Inflammatory macrophage (primary cell): ENCODE data around the gene NPHP4.

Experiments used
- DNase-seq, 2 donors: peaks; one replicate each; pipeline ENCODE4 v3.0.0-alpha.2; 2020 to 2022
- total RNA-seq, 18 experiments: gene quantifications; one replicate each; lab custom pipeline; 2026; ENCODE audit warnings: mixed read lengths in 6 of 18, inconsistent platforms in 2 of 18; lab: John Stamatoyannopoulos, UW

NPHP4 gene
- total RNA-seq = 2.9 to 11.4 (median 6.4) reads per million in 18 experiments

DNA sequence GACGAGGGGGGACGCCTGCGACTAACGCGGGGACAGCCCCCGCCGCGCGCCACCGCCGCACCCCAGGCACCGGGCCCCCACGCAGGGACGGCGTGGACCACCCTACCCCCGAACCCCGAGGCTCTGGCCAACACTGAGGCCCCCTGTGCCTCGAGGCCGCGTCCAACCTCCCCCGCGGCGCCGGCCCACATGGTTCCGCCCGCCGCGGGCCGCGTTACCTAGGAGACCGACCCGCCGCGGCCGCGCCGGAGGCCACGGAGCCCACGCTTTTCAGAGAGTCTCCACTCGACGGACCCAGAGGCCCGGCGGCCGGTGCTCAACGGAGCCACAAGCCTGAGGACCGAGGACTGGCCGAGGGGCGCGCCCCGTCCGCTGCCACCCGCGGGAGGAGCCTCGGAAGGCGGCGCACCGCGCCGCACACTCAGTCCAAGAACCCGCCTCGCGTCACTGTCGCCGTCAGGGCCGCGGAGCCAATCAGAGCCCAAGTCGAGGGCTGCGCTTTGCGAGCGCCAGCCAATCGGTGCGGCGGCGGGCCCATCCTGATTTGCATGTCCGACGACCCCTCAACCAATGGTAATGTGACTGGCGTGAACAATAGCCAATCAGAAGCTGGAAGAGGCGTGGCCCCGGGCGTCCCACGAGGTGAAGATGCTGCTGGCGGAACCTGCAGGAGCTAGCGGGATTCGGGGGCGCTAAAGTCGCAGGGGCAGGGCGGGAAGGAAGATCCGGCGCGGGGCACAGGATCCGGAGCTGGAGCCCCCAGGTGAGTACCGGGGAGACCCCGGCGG is at the start of gene NPHP4:
TSS of gene NPHP4 (minus strand) at position 400 of the 788 bp plus-strand sequence. CDS start 6,136 bp downstream, outside the sequence.
- peak; percentile 100 for DNase-seq

DNA sequence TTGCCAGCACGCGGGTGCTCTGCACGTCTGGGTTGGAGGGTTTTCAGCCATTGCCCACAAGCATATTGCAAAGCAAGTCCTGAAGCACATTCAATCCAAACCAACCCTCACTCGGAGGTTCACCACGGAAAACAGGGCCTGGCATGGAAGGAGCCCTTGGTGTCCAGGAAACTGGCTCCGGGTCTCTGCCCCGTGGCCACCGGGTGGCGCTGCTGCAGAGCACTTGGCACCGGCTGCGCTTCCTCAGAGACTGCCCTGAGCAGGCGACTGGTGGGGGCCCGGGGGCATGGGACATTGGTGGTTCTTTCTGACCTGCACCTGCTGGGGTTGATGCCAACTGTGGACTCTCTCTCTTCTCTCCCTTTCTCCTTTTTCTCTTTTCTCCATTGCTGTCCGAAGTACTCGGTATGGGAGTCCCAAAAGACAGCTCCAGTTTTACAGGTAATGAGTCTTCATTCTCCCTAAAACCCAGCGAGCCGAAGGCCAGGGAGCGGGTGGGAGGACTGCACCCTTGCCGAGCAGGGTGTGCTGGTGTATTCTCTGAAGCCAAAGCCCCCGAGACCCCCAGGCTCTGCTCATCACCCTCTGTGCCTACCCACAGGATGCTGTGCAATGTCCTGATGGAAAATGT is 49.3 kb upstream of the NPHP4 start:
- DNase-seq = peak; percentile 18 to 29

DNA sequence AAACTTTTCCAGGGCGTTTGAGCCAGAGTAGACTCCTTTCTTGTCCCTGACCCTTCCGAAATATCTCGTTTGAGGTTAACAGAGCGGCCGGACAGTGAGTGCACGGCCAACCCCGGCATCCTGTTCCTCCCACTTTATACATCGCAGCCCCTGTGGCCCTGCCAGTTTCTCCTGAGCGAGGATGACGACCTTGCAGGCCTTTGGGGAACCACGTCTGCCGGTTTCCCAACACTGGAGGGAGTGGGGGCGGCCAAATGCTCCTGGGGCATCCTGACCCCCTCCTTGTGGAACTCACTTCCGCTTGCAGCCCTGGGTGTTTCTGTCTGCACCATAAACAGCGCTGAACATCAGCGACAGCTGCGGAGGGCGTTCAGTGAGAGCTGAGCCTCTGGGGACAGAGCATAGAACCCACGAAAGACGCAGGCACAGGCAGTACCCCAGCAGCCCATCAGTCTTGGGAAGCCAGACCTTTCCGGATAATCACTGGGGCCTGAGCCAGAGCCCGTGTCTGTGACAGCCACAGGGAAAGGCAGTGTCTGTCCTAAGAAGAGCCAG is 48.7 kb upstream of the NPHP4 start:
- DNase-seq = peak; percentile 58 to 76

DNA sequence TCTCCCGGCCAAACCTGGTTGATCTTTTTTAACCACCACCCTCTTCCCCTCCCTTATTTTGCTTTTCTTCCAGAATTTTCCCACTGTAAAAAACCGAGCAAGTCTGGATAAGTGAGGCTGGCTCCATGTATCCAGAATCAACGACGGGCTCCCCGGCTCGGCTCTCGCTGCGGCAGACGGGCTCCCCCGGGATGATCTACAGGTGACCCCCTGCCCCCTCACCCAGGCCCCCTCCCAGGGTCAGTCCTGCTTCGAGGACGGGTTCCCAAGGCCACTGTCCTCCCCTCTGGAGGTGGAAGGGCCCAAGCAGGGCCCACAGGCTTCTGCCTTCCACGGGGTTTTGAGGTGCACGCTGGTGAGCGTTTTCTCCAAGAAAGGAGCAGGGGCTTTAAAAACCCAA is 48.2 kb upstream of the NPHP4 start:
- no peak for DNase-seq

DNA sequence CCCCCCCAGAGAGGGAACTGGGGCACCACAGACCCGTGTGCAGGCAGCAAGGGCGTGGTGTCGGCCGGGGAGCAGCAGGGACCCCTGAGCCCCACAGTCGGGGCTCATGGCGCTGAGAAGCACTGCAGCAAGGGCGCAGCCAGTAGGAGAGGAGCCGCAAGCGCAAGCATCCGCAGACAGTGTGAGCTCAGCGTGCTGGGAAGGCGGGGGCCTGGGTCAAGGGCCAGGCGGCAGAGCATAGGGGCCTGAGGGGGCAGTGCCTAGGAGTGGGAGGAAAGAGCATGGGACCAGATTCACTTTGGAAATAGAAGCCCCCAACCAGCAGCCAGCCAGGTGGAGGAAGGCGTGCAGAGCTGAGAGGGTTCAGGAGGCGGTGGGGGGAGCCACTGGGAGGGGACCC is 46.8 kb upstream of the NPHP4 start:
- DNase-seq = no peak

DNA sequence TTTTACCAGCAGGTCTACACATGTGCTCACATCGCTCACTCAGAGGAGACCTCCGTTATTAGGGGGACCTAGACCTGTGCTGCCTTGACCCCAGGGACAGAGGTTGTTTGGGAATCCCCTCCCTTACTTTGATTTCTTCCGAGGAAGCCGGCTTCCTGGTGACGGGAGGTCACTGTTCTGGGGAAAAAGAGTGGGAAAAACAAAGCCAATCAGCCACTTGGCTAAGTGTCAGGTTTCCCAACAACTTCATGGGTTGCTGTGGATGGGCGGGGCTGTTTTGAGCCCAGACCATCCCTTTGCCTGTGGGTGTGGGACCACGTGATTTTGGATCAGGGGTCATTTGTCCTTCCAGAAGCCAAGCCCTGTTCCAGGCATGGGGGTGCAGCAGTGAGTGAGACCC is 46.4 kb upstream of the NPHP4 start:
- no peak for DNase-seq

DNA sequence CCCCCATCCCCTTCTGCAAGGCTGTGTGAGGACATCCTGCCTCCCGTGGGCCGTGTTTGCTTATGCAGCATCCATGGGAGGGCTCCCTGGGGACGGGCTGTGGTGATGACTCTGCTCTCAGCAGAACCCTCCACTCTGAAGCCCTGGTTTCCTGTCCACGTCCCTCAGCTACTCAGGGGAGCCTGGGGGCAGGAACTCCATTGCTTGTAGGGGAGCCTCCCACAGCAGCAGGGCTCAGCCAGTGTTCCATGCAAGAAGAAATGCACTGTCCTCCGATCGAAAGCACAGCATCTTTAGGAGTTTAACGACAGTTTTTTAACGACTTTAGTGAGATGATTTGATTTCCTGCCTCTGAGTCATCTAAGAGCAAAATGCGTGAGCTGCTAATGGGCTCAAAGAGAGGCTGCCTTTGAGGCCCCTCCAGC is 45.1 kb upstream of the NPHP4 start:
- no peak for DNase-seq

DNA sequence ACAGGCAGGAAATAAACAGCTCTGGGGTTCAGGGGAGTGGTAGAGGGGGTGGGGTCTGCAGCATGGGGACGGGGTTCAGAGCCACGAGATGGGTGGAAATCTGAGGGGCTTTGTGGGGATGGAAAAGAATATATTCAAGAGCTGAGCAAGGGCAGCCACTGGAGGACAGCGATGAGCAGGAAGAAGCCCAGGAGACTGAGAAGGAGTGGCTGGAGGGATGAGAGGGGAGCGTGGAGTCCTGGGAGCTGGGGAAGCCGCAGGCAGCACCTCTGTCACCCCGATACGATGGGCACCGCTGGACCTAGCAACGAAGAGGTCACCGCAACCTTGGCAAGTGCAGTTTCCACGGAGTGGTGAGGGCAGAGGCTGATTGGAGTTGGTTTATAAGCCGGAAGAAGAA is 43.5 kb upstream of the NPHP4 start:
- no peak for DNase-seq

DNA sequence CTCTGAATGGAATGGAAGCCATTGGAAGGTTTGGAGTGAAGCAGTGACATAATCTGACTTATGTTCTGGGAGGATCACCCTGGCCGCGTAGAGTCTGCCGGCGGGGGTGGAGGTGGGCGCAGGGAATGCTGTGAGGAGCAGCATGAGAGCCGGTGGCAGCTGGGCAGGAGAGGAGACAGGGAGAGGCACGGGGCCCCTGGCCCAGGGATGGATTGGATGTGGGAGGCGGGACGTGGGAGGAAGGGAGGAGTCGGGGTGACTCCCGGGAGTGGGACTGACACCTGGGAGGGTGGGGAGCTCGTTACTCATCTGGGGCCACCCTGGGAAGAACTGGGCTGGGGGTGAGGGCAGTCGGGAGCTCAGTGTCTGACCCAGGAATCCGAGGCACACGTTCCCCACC is 43.1 kb upstream of the NPHP4 start:
- DNase-seq = no peak

DNA sequence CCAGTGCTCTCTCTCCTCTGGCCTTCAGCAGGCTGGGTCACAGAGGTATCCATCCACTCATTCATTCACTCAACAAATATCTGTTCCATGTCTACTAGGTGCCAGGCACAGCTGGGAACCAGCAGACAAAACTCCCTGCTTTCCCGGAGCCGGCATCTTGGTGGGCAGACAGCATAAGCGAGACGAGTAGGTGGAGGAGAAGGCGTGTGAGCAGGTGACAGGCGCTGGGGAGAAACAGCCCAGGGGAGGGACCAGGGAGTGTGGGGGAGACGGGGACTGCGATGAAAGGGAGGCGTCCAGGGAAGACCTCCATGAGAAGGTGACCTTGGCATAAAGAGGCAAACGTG is 42.5 kb upstream of the NPHP4 start:
- DNase-seq = no peak

DNA sequence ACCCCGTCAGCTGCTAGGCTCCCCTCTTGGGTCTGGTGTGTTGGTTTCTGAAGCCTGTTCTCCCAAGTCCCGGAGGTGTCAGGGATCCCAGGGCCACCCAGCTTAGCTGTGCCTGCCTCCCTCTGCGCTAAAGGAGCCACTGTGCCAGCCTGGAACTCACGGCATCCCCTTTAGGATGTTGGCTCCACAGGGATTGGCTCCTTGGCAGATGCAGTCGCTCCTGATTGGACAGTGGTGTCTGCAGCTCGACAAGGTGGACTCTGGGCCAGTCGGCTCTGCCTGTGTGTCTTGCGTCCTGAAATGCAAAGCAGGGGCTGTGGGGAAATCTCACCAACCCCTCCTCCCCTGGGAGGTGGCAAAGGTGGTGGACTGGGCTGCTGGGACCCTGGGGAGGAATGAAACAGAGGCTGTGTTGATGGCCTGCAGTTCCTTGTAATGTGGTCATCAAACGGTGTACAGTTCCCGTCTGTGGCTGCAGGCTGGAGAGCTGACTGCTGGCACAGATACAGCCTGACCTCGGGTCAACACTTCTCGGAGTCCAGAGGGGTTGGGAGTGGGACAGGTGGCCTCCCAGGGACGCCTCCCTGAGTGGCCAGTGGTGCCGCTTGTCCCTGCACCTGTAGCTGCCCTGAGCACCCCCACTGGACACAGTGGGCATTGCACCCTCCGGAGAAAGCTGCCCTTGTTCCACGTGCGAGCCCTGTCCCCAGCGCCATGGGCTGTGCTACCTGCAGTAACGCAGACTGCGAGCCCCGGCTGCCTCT is 41.9 kb upstream of the NPHP4 start:
- no peak for DNase-seq

DNA sequence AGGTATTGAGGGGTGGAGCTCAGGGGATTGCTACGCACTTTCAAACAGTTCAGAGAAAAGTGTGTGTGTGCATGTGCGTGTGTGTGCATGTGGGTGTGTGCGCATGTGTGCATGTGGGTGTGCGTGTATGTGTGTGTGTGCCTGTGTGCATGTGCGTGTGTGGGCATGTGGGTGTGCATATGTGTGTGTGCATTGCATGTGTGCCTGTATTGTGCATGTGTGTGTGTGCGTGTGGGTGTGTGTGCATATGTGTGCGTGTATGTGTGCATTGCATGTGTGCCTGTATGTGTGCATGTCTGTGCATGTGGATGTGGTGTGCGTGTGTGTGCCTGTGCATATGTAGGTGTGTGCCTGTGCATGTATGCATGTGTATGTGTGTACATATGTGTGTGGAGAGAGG is 40.9 kb upstream of the NPHP4 start:
- no peak for DNase-seq

DNA sequence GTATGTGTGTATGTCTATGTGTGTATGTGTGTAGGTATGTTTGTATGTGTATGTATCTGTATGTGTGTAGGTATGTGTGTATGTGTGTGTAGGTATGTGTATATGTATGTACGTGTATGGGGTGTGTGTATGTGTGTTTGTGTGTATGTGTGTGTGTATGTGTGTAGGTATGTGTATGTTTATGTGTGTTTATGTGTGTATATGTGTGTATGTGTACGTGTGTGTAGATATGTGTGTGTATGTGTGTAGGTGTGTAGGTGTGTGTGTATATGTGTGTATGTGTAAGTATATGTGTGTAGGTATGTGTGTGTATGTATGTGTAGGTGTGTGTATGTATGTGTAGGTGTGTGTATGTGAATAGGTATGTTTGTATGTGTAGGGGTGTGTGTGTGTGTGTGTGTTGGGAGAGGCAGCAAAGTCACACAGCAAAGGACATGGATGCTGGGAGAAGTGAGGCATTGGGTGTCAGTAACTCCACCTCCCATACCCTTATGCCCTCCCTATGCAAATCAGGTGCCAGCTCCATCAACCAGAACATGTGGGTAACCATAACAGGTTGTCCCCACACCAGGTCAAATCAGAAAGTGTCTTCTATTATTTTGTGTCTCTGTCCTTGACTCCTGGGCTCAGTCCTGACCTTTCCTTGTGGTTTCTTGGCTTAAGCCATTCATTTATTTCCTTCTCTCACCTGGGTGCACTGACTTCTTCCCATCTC is 38.5 kb upstream of the NPHP4 start:
- DNase-seq = no peak

DNA sequence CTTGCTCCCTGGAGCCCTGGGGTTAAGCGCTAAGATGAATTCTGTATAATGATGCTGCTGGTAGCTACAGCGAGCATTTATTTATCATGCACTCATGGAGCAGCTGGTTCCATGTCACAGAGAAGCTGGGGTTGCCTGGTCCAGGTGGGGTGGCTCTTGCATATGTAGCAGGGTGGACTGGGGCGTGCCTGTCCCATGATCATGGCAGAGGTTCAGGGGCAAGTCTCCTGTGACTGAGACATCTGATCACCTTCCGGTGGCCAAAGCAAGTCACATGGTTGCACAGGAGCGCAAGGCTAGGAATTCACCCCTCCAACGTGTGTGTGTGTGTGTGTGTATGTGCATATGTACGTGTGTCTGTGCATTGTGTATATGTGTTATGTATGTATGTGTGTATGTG is 37.9 kb upstream of the NPHP4 start:
- DNase-seq = no peak

DNA sequence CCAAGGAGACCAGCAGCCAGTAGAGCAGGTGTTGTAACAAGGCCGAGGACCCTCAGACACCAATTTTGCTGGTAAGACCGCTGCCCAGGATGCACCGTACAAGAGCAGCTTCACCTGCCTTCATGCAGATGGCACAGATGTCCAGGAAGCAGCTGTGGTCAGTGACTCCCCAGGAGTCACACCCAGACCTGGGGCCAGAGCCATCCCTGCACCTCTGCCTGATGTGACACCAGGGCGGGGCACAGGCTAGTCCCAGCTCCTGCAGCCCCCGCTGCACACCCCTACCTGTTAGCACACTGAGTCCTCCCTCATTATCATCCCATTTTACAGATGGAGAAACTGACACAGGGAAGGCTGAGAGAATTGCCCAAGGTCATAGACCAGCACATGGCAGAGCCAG is 37.1 kb upstream of the NPHP4 start:
- no peak for DNase-seq

DNA sequence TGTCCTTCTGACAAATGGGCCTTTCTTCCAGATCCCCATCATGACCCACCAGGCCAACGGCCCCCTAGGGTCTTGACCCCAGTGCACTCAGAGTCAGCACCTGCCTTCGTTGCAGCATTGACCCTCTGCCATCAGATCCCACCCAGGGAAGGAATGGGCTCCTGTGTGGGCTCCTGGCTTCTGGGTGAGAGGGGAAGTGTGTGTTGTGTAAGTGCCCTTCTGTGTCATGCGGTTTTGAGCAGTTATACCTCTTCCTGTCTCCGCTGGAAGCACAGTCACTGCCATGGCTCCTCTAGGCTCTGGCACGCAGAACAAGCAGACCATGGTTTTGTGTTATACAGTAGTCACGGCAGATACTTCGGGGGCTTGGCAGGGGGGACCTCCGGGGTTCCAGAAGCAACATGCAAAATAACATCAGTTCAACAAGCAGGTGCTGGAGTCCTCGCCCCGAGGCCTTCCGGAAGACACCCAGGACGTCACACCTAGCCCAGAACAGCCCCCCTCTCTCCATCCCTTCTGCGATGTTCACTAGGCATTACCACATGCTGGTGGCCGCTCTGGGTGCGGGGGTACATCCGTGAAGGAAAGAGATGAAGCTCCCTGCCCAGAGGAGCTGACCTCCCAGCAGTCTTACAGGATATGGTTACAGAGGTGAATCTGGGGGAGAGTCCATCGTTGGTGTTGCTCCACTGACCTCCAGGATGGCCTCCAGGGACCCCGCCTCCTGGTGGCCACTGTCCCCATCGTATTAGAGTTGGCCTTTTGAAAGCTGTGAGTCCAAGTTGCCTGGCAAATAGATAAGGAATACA is 36.0 kb upstream of the NPHP4 start:
- peak; percentile 89 to 92 for DNase-seq

DNA sequence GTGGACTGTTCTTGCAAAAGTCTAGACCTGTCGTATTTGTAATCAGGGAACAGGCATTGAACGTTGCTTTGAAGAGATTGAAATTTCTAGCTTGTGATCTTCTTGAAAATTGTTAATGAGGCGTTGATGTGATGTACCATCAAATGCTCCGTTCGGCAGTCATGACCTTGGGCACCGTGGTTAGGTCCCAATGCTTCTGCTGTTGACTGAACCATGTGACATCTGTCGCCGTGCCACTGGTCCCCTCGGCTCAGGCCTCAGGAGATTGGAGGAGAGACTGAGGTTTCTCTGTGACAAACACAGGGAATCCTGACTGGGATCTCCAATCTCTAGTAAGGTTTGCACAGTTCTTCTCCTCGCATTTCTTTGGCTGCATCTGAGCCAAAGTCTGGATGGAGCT is 35.4 kb upstream of the NPHP4 start:
- DNase-seq = peak; percentile 52 to 75

DNA sequence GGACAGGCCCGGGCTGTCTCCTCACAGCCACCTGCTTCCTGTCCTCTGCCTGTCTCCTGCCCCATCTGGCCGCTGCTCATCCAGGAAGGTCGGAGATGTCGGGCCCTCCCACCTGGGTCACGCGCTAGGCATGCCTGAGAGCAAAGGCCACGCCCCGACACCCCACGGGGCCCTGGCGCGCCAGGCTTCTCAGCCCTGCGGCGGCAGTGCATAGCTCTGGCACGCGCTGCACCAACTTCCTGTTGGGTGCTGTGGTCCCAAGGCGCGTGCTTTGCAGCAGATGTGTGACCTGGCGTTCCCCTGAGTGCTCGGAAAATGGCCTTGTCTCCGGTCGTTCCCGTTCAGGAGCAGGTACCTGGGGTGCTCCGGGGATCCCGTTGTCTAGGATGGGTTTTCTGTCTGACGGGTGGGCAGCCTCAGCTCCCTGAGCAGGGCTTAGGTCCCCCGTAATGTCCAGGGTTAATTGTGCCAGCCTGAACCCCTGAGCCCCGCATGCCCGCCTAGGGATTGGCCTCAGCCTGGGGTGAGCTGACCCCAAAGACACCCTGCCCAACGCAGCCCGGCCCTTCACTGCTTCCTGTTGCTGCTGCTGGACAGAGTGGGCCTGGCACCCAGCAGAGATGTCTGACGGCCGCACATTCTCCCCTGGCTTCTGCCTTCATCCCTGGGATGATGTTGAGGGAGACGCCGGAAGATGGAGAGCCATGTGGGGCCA is 34.0 kb upstream of the NPHP4 start:
- peak; percentile 95 to 98 for DNase-seq

DNA sequence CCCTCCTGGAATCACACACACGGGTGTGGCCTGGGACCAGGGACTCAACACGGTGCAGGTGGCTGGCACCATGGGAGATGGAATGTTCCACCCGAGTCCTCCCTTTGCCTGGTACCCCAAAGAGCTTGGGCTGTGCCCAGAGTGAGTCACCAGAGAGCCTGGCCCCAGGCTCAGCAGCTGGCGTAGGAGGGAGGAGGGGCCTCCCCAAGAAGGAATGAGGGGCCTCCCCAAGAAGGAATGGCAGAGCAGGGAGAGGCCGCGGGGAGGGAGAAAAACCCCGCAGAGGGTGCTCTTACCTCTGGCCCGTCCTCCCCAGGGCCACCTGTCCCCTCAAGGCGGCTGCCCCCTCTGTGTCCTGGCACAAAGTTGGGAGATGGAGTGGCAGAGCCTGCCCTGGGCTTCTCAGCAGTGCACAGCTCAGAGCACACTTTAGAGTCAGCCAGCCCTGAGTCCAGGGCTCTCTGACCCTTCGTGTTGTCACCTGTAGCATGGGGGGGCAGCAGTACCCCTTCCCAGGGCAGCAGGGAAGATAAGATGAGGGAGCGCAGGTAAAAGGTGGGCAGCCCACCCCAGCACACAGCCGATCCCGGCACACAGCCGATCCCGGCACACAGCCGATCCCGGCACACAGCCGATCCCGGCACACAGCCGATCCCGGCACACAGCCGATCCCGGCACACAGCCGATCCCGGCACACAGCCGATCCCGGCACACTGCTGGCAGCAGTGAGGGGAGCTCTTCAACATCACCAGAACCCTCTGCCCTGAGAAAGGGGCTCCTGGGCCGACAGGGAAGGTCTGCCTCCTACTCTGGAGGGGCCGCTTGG is 33.3 kb upstream of the NPHP4 start:
- DNase-seq = peak; percentile 48 to 76

DNA sequence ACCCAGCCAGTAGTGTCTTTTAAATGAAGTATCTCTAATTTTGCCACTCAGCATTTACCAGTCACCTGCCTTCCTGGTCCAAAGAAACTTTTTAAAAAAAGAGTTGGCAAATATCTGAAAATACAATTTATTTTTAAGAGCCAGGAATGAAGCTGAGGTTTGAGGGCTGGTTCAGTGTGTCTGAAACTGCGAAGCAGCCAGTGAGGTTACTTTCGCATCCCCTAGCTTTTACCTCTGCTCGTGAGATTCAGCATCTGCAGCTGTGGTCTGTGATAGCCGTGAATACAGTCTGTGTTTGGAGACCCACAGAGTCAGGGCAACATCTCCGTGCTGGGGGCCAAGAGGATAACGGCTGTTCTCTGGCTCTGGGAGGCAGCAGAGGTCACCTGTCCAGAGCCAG is 32.2 kb upstream of the NPHP4 start:
- DNase-seq = no peak
